ENCODE results near the gene FGF3.

Gene FGF3

GRCh38 chr11:69797156-69797555, 22.1 kb downstream of the FGF3 start:
- no peak overlapping the region for H3K9ac ChIP-seq (ENCODE audit: low read depth, low read length)
- no peaks in the 10 kb centered on the region for H3K9me3 ChIP-seq (ENCODE audit: control insufficient read depth, insufficient read depth, low read length)
- no peaks in the 10 kb centered on the region for H3K36me3 ChIP-seq (ENCODE audit: insufficient read depth, low read length)
- no peaks in the 10 kb centered on the region for H3K4me1 ChIP-seq (ENCODE audit: insufficient read depth, low read length)

GRCh38 chr11:69796063-69796462, 23.2 kb downstream of the FGF3 start:
- no peak overlapping the region for H3K9ac ChIP-seq (ENCODE audit: low read depth, low read length)
- no peaks in the 10 kb centered on the region; the same call in 1 of the 2 replicates for H3K4me1 ChIP-seq (ENCODE audit: insufficient read depth, low read length)
- no peaks in the 10 kb centered on the region for H3K9me3 ChIP-seq (ENCODE audit: control insufficient read depth, insufficient read depth, low read length)
- no peaks in the 10 kb centered on the region for H3K36me3 ChIP-seq (ENCODE audit: insufficient read depth, low read length)

- Histone ChIP-seq H3K9ac (ENCODE audit: low read depth, low read length) (no peak overlapping the region), H3K36me3 (ENCODE audit: insufficient read depth, low read length) (no peaks in the 10 kb centered on the region), H3K9me3 (ENCODE audit: control insufficient read depth, insufficient read depth, low read length) (no peaks in the 10 kb centered on the region), H3K4me1 (ENCODE audit: insufficient read depth, low read length) (no peaks in the 10 kb centered on the region; the same call in none of the 2 replicates)
Measured at GRCh38 chr11:69791276-69792180, 27.7 kb downstream of the FGF3 start.

- H3K36me3 ChIP-seq (ENCODE audit: insufficient read depth, low read length), result no peaks in the 10 kb centered on the region
- no peaks in the 10 kb centered on the region for H3K9me3 ChIP-seq (ENCODE audit: control insufficient read depth, insufficient read depth, low read length)
- no peaks in the 10 kb centered on the region; the same call in none of the 2 replicates for H3K4me1 ChIP-seq (ENCODE audit: insufficient read depth, low read length)
- H3K9ac ChIP-seq (ENCODE audit: low read depth, low read length), result no peak overlapping the region
Measured at GRCh38 chr11:69788956-69789355, 30.3 kb downstream of the FGF3 start.

GRCh38 chr11:69787906-69788305, 31.3 kb downstream of the FGF3 start:
- Histone ChIP-seq H3K9me3 (ENCODE audit: control insufficient read depth, insufficient read depth, low read length) (no peaks in the 10 kb centered on the region), H3K4me1 (ENCODE audit: insufficient read depth, low read length) (no peaks in the 10 kb centered on the region; the same call in none of the 2 replicates), H3K36me3 (ENCODE audit: insufficient read depth, low read length) (no peaks in the 10 kb centered on the region), H3K9ac (ENCODE audit: low read depth, low read length) (no peak overlapping the region)

GRCh38 chr11:69787457-69787856, 31.8 kb downstream of the FGF3 start:
- Histone ChIP-seq H3K9ac (ENCODE audit: low read depth, low read length) (no peak overlapping the region), H3K36me3 (ENCODE audit: insufficient read depth, low read length) (no peaks in the 10 kb centered on the region), H3K4me1 (ENCODE audit: insufficient read depth, low read length) (no peaks in the 10 kb centered on the region; the same call in none of the 2 replicates), H3K9me3 (ENCODE audit: control insufficient read depth, insufficient read depth, low read length) (no peaks in the 10 kb centered on the region)

- H3K9ac ChIP-seq (ENCODE audit: low read depth, low read length), result no peak overlapping the region
- H3K36me3 ChIP-seq (ENCODE audit: insufficient read depth, low read length), result no peaks in the 10 kb centered on the region
- H3K4me1 ChIP-seq (ENCODE audit: insufficient read depth, low read length), result no peaks in the 10 kb centered on the region
- H3K9me3 ChIP-seq (ENCODE audit: control insufficient read depth, insufficient read depth, low read length), result no peaks in the 10 kb centered on the region
Measured at GRCh38 chr11:69781241-69781640, 38.0 kb downstream of the FGF3 start.

- Histone ChIP-seq H3K9ac (ENCODE audit: low read depth, low read length) (no peak overlapping the region), H3K4me1 (ENCODE audit: insufficient read depth, low read length) (peaks cover 4% of the 10 kb centered on the region), H3K36me3 (ENCODE audit: insufficient read depth, low read length) (no peaks in the 10 kb centered on the region), H3K9me3 (ENCODE audit: control insufficient read depth, insufficient read depth, low read length) (no peaks in the 10 kb centered on the region)
Measured at GRCh38 chr11:69778373-69778772, 40.8 kb downstream of the FGF3 start.

GRCh38 chr11:69775163-69775755, 44.0 kb downstream of the FGF3 start, which contains the start of gene FGF4:
Gene FGF4 (minus strand): TSS chr11:69775341. CDS start chr11:69775084, 257 bp downstream.
- Histone ChIP-seq H3K36me3 (ENCODE audit: insufficient read depth, low read length) (no peaks in the 10 kb centered on the region), H3K9ac (ENCODE audit: low read depth, low read length) (peak within 1 kb of the TSS; percentile 50; the same call in 1 of the 2 replicates), H3K4me1 (ENCODE audit: insufficient read depth, low read length) (peaks cover 15% of the 10 kb centered on the region), H3K9me3 (ENCODE audit: control insufficient read depth, insufficient read depth, low read length) (no peaks in the 10 kb centered on the region)

- Histone ChIP-seq H3K4me1 (ENCODE audit: insufficient read depth, low read length) (peaks cover 15% of the 10 kb centered on the region), H3K36me3 (ENCODE audit: insufficient read depth, low read length) (no peaks in the 10 kb centered on the region), H3K9ac (ENCODE audit: low read depth, low read length) (peak overlapping the region; percentile 50; the same call in 1 of the 2 replicates), H3K9me3 (ENCODE audit: control insufficient read depth, insufficient read depth, low read length) (no peaks in the 10 kb centered on the region)
Measured at GRCh38 chr11:69774354-69775162, 44.7 kb downstream of the FGF3 start.

GRCh38 chr11:69773626-69774353, 45.4 kb downstream of the FGF3 start:
- peak overlapping the region; percentile 50; the same call in 1 of the 2 replicates for H3K9ac ChIP-seq (ENCODE audit: low read depth, low read length)
- no peaks in the 10 kb centered on the region for H3K36me3 ChIP-seq (ENCODE audit: insufficient read depth, low read length)
- H3K4me1 ChIP-seq (ENCODE audit: insufficient read depth, low read length), result peaks cover 15% of the 10 kb centered on the region
- H3K9me3 ChIP-seq (ENCODE audit: control insufficient read depth, insufficient read depth, low read length), result no peaks in the 10 kb centered on the region

- no peaks in the 10 kb centered on the region for H3K9me3 ChIP-seq (ENCODE audit: control insufficient read depth, insufficient read depth, low read length)
- H3K9ac ChIP-seq (ENCODE audit: low read depth, low read length), result no peak overlapping the region
- H3K4me1 ChIP-seq (ENCODE audit: insufficient read depth, low read length), result peaks cover 15% of the 10 kb centered on the region
- H3K36me3 ChIP-seq (ENCODE audit: insufficient read depth, low read length), result no peaks in the 10 kb centered on the region
Measured at GRCh38 chr11:69771466-69771865, 47.8 kb downstream of the FGF3 start.

GRCh38 chr11:69770540-69770939, 48.7 kb downstream of the FGF3 start:
- Histone ChIP-seq H3K9ac (ENCODE audit: low read depth, low read length) (no peak overlapping the region), H3K9me3 (ENCODE audit: control insufficient read depth, insufficient read depth, low read length) (no peaks in the 10 kb centered on the region), H3K4me1 (ENCODE audit: insufficient read depth, low read length) (peaks cover 11% of the 10 kb centered on the region), H3K36me3 (ENCODE audit: insufficient read depth, low read length) (no peaks in the 10 kb centered on the region)

All from ES-I3 (cell line).